ENCODE results near the gene DMRTC2.

The DMRTC2 gene

DNA sequence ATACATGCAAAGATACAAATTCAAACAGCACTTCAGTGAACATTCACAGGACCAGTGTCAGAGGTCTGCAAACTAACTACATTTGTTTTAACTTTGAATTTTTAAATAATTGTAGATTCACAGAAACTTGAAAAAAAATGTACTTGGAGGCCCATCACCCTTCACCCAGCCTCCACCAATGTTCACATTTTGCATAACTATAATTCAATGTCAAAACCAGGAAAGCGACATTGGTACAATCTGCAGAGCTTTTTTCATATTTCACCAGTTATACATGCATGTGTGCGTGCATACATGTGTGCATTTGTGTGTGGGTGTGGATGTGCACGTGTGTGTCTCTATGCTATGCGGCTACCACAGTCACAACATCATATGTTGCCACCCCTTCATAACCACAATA lies 29.5 kb upstream of the DMRTC2 start:
- no peak for TF ChIP-seq CTCF (conservative IDR thresholded peaks at IDR 0.05; ENCODE audit: low read length)
- DNase-seq (ENCODE audit: low read depth), result no peak
- no peak overlapping the region for H3K4me3 ChIP-seq (ENCODE audit: low read length)

GRCh38 chr19:41816761-41817160 lies 28.1 kb upstream of the DMRTC2 start:
- TF ChIP-seq CTCF (conservative IDR thresholded peaks at IDR 0.05; ENCODE audit: low read length), result no peak
- no peak overlapping the region for H3K4me3 ChIP-seq (ENCODE audit: low read length)
- DNase-seq (ENCODE audit: low read depth), result no peak

- DNase-seq (ENCODE audit: low read depth), result no peak
- TF ChIP-seq CTCF (conservative IDR thresholded peaks at IDR 0.05; ENCODE audit: low read length), result peak; percentile 49
- no peak overlapping the region for H3K4me3 ChIP-seq (ENCODE audit: low read length)
Observed at GRCh38 chr19:41821003-41821735, 23.7 kb upstream of the DMRTC2 start.

DNA sequence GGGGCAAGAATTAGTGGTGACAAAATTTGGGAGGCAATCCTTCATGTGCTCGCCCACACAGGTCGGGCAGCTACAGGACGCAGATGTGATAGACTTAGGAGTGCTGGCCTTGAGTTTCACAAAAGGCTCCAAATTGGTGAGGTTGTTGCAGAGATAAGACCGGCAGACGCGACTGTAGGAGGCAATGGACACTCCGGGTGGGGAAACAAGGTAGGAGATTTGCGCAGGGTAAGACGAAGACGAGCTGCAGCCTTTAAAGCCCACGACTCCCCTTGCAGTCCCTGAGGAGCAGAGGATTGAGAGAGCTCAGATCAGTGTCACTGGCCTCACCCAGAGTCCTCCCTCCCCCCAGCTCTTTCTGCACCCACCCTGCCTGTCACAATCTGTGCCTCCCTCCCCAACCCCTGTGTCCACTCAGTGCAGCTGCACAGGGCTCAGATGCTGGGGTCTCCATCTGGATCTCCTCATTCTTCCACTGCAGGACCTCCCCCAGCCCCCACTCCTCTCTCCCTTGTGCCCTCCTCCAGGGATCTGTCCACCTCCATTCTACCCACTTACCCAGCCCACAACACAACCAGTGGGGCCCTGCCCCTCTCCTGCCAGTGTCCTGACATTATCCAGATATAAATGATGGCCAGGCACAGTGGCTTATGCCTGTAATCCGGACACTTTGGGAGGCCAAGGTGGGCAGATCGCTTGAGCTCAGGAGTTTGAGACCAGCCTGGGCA lies 6.7 kb upstream of the DMRTC2 start:
- H3K4me3 ChIP-seq (ENCODE audit: low read length), result no peak overlapping the region
- TF ChIP-seq CTCF (conservative IDR thresholded peaks at IDR 0.05; ENCODE audit: low read length), result no peak
- DNase-seq (ENCODE audit: low read depth), result no peak

DNA sequence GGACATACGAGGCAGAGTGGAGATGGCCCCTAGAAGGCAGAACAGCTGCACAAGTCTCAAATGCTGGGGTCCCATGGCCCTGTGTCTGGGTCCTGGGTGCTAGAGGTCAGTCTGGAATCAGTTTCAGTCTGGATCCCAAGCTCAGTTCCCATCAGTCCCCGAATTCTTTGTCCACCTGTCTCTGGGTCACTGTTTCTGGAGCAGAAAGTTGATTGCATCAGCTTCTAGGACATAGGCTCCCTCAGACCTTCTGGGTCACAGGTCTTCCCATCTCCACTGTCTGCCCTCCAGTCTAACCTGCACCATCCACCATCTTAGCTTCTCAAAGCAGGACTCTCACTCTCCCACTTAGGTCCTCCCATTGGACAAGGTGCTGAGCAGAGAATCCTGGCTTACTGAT lies 5.6 kb upstream of the DMRTC2 start:
- TF ChIP-seq CTCF (conservative IDR thresholded peaks at IDR 0.05; ENCODE audit: low read length), result no peak
- no peak overlapping the region for H3K4me3 ChIP-seq (ENCODE audit: low read length)
- DNase-seq (ENCODE audit: low read depth), result no peak

DNA sequence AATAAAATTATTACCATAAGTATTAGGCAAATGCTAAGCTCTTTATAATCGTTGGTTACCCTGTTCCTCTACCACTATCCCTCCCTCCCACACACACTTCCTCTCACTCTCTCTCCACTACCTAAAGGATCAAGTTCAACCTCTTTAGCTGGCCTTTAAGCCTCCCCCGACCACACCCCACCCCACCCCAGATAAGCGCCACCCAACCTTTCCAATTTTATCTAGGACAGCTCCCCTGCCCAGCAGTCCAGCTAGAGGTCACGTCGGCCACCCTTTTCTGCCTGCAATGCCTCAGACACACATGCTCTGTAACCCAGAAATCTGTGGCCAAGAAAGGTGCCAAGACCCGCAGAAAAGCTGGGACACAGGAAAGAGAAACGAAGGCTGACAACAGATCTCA lies 1.5 kb upstream of the DMRTC2 start:
- DNase-seq (ENCODE audit: low read depth), result no peak

More for the DNA sequence above, 1.5 kb upstream of the DMRTC2 start:
- H3K4me3 ChIP-seq (ENCODE audit: low read length), result no peak overlapping the region
- no peak for TF ChIP-seq CTCF (conservative IDR thresholded peaks at IDR 0.05; ENCODE audit: low read length)
